ENCODE results near the gene CENPB.

Gene CENPB

DNA sequence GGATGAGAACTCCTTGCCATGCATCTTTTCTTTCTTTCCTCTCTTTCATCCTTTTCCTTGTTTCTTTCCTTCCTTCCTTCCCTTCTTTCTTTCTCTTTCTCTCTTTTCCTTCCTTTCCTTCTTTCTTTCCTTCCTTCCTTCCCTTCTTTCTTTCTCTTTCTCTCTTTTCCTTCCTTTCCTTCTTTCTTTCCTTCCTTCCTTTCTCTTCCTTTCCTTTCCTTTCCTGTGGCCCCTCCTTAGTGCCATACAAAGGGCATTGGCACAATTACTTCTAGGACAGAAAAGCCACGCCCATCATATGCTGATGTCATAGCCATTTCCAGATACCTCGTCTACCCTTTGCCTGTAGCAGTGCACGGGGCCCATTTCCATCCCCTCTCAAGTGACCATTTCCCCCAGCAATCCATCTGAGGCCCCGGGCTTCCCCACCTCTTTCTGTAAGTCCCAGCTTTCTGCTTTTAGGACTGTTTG lies 2.2 kb upstream of the CENPB start:
- DNase-seq (ENCODE audit: low read depth, low spot score): no peak

DNA sequence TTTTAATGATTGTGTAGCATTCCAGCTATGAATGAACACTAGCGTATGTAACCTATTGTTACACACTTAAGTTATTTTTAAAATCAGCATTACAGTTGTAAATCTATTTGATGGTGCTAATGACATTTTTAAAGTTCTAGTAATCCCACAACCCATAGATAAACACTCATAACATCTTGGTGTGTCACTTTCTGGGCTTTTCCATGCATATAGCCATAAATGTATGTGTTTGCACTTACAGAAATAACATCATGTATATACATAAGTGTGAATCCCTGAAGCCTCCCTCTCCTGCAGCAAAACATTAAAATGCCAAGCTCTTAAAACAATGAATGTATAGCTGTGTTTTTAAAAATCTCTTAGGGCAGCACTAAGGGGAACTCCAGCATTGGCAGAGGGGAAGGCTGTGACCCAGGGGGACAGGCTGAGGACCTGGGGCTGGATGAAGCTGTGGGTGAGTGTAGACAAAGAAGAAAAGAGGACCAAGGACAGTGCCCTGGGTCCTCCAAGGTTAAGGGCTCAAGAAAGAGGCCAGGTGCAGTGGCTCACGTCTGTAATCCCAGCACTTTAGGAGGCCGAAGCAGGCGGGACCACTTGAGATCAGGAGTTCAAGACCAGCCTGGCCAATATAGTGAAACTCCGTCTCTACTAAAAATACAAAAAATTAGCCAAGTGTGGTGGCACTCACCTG lies 929 bp upstream of the CENPB start:
- H3K9ac ChIP-seq (ENCODE audit: insufficient read length): peak overlapping the region; percentile 75
- H3K4me3 ChIP-seq: peak overlapping the region; percentile 77
- H3K36me3 ChIP-seq (ENCODE audit: insufficient read depth, low read length): peaks cover 16% of the 10 kb centered on the region
- H3K27ac ChIP-seq: no peak overlapping the region
- no peak for DNase-seq (ENCODE audit: low read depth, low spot score)
- no peak for TF ChIP-seq POLR2AphosphoS5 (IDR thresholded peaks at IDR 0.05; ENCODE audit: borderline replicate concordance, low read depth, low read length)
- no peak for TF ChIP-seq EZH2 (IDR thresholded peaks at IDR 0.05)
- no peak for TF ChIP-seq FOXP2 (optimal IDR thresholded peaks at IDR 0.05; ENCODE audit: control extremely low read depth, extremely low read length, insufficient read depth)
- no peaks in the 10 kb centered on the region for H3K9me3 ChIP-seq (ENCODE audit: low read depth, low read length)

More for the DNA sequence above, 2.2 kb upstream of the CENPB start:
- TF ChIP-seq EZH2 (IDR thresholded peaks at IDR 0.05): no peak
- no peak for TF ChIP-seq FOXP2 (optimal IDR thresholded peaks at IDR 0.05; ENCODE audit: control extremely low read depth, extremely low read length, insufficient read depth)
- no peak for TF ChIP-seq POLR2AphosphoS5 (IDR thresholded peaks at IDR 0.05; ENCODE audit: borderline replicate concordance, low read depth, low read length)
- peak overlapping the region; percentile 30 for H3K9ac ChIP-seq (ENCODE audit: insufficient read length)
- H3K9me3 ChIP-seq (ENCODE audit: low read depth, low read length): no peaks in the 10 kb centered on the region
- H3K27ac ChIP-seq: no peak overlapping the region
- H3K4me3 ChIP-seq: peak overlapping the region; percentile 19
- peaks cover 16% of the 10 kb centered on the region for H3K36me3 ChIP-seq (ENCODE audit: insufficient read depth, low read length)

DNA sequence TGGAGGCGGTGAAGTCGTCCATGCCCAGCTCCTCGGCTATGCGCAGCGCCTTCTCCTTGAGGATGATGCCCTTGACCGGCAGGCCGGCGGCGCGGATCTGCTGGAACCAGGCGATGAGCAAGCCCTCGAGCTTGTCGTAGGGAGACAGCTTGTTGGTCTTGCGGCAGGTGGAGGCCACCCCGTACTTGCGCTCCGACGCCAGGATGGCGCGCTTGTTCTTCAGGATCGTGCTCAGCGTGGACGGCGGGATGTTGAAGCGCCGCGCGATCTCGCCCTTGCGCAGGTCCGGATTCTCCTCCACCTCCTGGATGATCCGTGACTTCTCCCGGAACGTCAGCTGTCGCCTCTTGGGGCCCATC lies 435 bp downstream of the CENPB start:
- Histone ChIP-seq H3K27ac (0 out of 2 replicates have a peak overlapping the region, but pooled peaks have one; percentile 54), H3K9ac (ENCODE audit: insufficient read length) (peak overlapping the region; percentile 92)

DNA sequence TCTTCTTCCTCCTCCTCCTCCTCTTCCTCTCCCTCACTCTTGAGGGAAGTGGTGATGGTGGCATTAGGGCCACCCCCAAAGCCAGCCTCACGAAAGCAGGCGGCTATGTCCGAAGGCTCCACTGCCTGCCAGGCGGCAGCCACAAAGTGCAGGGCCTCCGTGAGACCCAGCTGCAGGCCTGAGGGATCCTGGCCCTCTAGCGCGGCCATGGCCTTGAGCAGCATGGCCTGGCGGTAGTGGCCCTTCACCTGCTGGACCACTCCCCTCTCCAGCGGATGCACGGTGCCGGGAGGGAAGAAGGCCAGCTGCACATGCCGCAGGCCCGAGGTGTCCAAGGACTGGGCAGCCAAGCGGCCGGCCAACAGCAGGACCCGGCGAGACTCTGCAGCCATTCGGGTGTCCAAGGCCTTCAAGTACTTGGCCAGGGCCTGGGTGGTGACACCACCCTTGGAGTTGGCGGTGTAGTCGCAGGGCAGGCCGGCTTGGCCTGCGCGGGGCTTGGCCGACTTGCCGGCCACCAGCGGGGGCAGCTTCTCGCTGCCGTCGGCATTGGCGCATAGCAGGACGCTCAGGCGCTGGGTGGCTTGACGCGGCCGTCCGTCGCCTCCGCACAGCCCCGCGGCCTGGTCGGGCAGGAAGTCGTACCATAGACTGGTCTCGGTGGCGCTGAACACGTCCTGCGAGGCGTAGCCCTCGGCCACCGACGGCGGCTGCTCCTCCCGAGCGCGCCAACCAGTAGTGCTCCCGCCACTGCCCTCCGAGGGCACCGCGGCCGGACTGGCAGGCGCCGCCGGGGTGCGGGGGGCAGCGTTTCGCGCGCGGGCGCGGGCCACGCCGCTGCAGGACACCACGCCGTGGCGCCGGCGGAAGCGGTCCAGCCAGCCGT lies 1.1 kb downstream of the CENPB start:
- no peaks in the 10 kb centered on the region for H3K9me3 ChIP-seq (ENCODE audit: low read depth, low read length)
- DNase-seq (ENCODE audit: low read depth, low spot score): no peak
- peak overlapping the region; percentile 95 for H3K4me3 ChIP-seq
- peaks cover 16% of the 10 kb centered on the region for H3K36me3 ChIP-seq (ENCODE audit: insufficient read depth, low read length)
- 0 out of 2 replicates have a peak overlapping the region, but pooled peaks have one; percentile 54 for H3K27ac ChIP-seq
- peak overlapping the region; percentile 92 for H3K9ac ChIP-seq (ENCODE audit: insufficient read length)
- TF ChIP-seq EZH2 (IDR thresholded peaks at IDR 0.05) (no peak), FOXP2 (optimal IDR thresholded peaks at IDR 0.05; ENCODE audit: control extremely low read depth, extremely low read length, insufficient read depth) (no peak)

More for the DNA sequence above, 435 bp downstream of the CENPB start:
- TF ChIP-seq FOXP2 (optimal IDR thresholded peaks at IDR 0.05; ENCODE audit: control extremely low read depth, extremely low read length, insufficient read depth): no peak
- H3K4me3 ChIP-seq: peak overlapping the region; percentile 95
- DNase-seq (ENCODE audit: low read depth, low spot score): no peak
- H3K36me3 ChIP-seq (ENCODE audit: insufficient read depth, low read length): peaks cover 16% of the 10 kb centered on the region
- H3K9me3 ChIP-seq (ENCODE audit: low read depth, low read length): no peaks in the 10 kb centered on the region

DNA sequence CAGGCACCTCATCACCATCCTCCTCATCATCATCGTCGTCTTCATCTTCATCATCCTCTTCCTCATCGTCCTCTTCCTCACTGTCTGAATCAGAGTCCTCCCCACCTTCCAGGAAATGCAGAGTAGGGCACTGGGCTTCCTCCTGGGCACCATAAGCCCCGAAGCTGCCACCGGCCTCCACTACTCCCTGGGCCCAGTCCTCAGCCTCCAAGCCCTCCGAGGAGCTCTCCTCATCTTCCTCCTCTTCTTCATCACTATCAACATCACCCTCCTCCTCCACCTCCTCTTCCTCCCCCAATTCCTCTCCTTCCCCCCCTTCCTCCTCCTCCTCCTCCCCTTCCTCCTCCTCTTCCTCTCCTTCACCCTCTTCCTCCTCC lies 1.7 kb downstream of the CENPB start:
- Histone ChIP-seq H3K9ac (ENCODE audit: insufficient read length) (peak overlapping the region; percentile 92), H3K4me3 (peak overlapping the region; percentile 95), H3K27ac (no peak overlapping the region), H3K9me3 (ENCODE audit: low read depth, low read length) (no peaks in the 10 kb centered on the region), H3K36me3 (ENCODE audit: insufficient read depth, low read length) (peaks cover 16% of the 10 kb centered on the region)
- no peak for TF ChIP-seq POLR2AphosphoS5 (IDR thresholded peaks at IDR 0.05; ENCODE audit: borderline replicate concordance, low read depth, low read length)
- TF ChIP-seq EZH2 (IDR thresholded peaks at IDR 0.05): no peak
- no peak for TF ChIP-seq FOXP2 (optimal IDR thresholded peaks at IDR 0.05; ENCODE audit: control extremely low read depth, extremely low read length, insufficient read depth)
- no peak for DNase-seq (ENCODE audit: low read depth, low spot score)

DNA sequence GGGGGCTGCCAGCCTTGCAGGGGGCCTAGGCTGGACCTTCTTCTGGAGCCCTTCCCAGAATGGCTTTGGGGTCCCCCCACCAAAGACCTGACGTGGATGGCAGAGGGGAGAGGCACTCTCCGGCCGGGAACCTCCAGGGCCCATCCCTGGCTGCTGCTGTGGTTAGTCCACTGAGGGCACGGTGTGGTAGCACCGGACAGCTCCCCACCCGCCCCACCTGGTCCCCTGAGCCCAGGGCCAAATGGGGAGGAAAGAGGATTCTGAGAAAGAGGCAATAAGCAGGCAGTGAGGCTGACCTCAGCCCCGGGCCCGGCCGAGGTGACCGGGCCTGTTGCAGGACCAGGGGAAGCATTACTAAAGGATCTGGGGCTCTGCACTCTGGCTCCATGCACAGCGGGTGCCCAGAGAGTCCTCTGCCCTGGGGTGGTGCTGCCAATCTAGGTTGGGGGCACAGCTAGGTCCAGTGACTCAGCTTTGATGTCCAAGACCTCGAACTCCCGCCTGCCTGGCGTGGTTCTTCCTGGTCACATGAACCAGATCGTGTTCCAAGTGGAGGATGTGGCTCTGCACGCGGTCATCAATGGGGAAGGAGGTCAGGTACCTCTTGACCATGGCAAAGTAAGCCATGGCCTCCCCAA lies 2.2 kb downstream of the CENPB start:
- H3K9me3 ChIP-seq (ENCODE audit: low read depth, low read length): no peaks in the 10 kb centered on the region
- peak overlapping the region; percentile 92 for H3K9ac ChIP-seq (ENCODE audit: insufficient read length)
- no peak for TF ChIP-seq EZH2 (IDR thresholded peaks at IDR 0.05)
- TF ChIP-seq FOXP2 (optimal IDR thresholded peaks at IDR 0.05; ENCODE audit: control extremely low read depth, extremely low read length, insufficient read depth): no peak
- TF ChIP-seq POLR2AphosphoS5 (IDR thresholded peaks at IDR 0.05; ENCODE audit: borderline replicate concordance, low read depth, low read length): no peak
- DNase-seq (ENCODE audit: low read depth, low spot score): no peak
- H3K36me3 ChIP-seq (ENCODE audit: insufficient read depth, low read length): peaks cover 16% of the 10 kb centered on the region
- H3K27ac ChIP-seq: no peak overlapping the region
- peak overlapping the region; percentile 95 for H3K4me3 ChIP-seq

DNA sequence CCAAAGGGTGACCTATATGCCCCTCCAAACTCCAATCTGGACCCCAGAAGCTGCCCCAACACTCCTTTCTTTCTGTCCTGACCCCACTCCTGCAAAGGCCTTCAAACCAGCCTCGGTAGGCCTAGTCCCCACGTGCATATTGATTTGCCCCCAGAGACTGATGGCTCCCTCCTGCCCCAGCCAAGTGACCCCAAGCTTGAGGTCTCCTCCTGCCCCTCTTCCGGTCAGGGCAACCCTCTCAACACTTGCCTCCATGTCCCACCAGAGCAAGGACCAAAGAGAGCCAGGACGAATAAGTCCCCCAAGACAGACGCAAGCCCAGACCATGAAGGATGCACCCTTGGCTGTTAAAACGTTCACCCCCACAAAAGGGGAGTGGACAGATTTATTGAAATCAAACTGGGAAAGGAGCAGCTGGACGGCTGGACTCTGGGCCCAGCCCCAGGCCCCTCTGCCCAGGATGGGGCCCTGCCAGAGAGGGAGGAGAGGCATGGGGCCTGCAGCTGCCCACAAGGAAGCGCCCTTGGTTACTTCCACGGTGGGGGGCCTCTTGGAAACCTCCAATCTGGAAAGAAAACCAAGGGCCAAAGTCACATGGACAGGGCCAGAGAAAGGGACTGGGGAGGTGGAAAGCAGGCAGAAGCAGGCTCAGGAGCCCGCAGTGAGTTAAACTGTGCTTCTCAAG lies 2.9 kb downstream of the CENPB start:
- no peak overlapping the region for H3K9ac ChIP-seq (ENCODE audit: insufficient read length)
- 0 out of 2 replicates have a peak overlapping the region, but pooled peaks have one; percentile 95 for H3K4me3 ChIP-seq
- TF ChIP-seq EZH2 (IDR thresholded peaks at IDR 0.05): no peak
- TF ChIP-seq POLR2AphosphoS5 (IDR thresholded peaks at IDR 0.05; ENCODE audit: borderline replicate concordance, low read depth, low read length): no peak; the same call in 1 of the 2 replicates
- no peak for TF ChIP-seq FOXP2 (optimal IDR thresholded peaks at IDR 0.05; ENCODE audit: control extremely low read depth, extremely low read length, insufficient read depth)
- no peak for DNase-seq (ENCODE audit: low read depth, low spot score)
- H3K27ac ChIP-seq: 0 out of 2 replicates have a peak overlapping the region, but pooled peaks have one; percentile 7
- no peaks in the 10 kb centered on the region for H3K9me3 ChIP-seq (ENCODE audit: low read depth, low read length)
- H3K36me3 ChIP-seq (ENCODE audit: insufficient read depth, low read length): peaks cover 16% of the 10 kb centered on the region
